GM12892 (cell line): ENCODE measurements around the gene BUB1B.

Experiments
- POLR2A ChIP-seq: IDR thresholded peaks from 2 replicates; pipeline ENCODE4 v1.6.1; 2011; ENCODE audit warnings: low read depth, low read length, control low read depth
- POLR2AphosphoS5 ChIP-seq: IDR thresholded peaks from 2 replicates; pipeline ENCODE4 v1.6.1; 2011; ENCODE audit warnings: low read depth, low read length, control low read depth
- TAF1 ChIP-seq: IDR thresholded peaks from 2 replicates; pipeline ENCODE4 v1.6.1; 2011; ENCODE audit warnings: low read depth, mild to moderate bottlenecking, control low read depth, low read length, borderline replicate concordance

- no peak for TF ChIP-seq POLR2A
- no peak for TF ChIP-seq TAF1
- TF ChIP-seq POLR2AphosphoS5, result no peak
Observed at GRCh38 chr15:40235201-40235885, 74.5 kb downstream of the BUB1B start.
